Activated effector memory CD4-positive, alpha-beta T cell treated with Interleukin-2 at 50 U/mL for 16 hours (primary cell): ENCODE measurements around the gene AGBL5.

ENCODE experiments used
- DNase-seq: peaks from one replicate; pipeline ENCODE4 v3.0.0-alpha.2; 2020

Gene AGBL5

GRCh38 chr2:27080140-27080469 is 28.6 kb downstream of the AGBL5 start:
- no peak for DNase-seq

- DNase-seq: no peak
These were observed 29.1 kb downstream of the AGBL5 start for GRCh38 chr2:27080603-27080936.

- DNase-seq: no peak
These were observed 30.7 kb downstream of the AGBL5 start for GRCh38 chr2:27081984-27082772.

- DNase-seq: no peak
These were observed 31.4 kb downstream of the AGBL5 start for GRCh38 chr2:27082773-27083409.

- no peak for DNase-seq
These were observed 32.2 kb downstream of the AGBL5 start for GRCh38 chr2:27083410-27084296.

- no peak for DNase-seq
These were observed 33.0 kb downstream of the AGBL5 start for GRCh38 chr2:27084297-27085061.

GRCh38 chr2:27085062-27085672 is 33.7 kb downstream of the AGBL5 start:
- DNase-seq: no peak

- DNase-seq: peak; percentile 27
These were observed 34.2 kb downstream of the AGBL5 start for GRCh38 chr2:27085673-27086089.

- peak; percentile 98 for DNase-seq
These were observed 34.7 kb downstream of the AGBL5 start for GRCh38 chr2:27086090-27086723.

GRCh38 chr2:27086724-27087593 is 35.5 kb downstream of the AGBL5 start, which contains the start of gene KHK:
Gene KHK, plus strand, starts transcription at chr2:27086772. Its CDS starts 488 bp downstream, at chr2:27087260.
- DNase-seq: no peak

- DNase-seq: no peak
These were observed 36.4 kb downstream of the AGBL5 start for GRCh38 chr2:27087823-27088410.

GRCh38 chr2:27088634-27089033 is 37.2 kb downstream of the AGBL5 start:
- DNase-seq: no peak

- DNase-seq: no peak
These were observed 37.9 kb downstream of the AGBL5 start for GRCh38 chr2:27089111-27089954.

- no peak for DNase-seq
These were observed 40.6 kb downstream of the AGBL5 start for GRCh38 chr2:27091746-27092695.

GRCh38 chr2:27092696-27093429 is 41.4 kb downstream of the AGBL5 start:
- no peak for DNase-seq

GRCh38 chr2:27093430-27094352 is 42.2 kb downstream of the AGBL5 start:
- DNase-seq: no peak
